Vagina (tissue), 2 donors: Measurements from ENCODE around the gene CBLN1.

Experiments
- CTCF ChIP-seq, 3 experiments: fragments of 450-650 bp in 2 of 3; fragments of 200-600 bp in 1 of 3; sonication (generic) in 1 of 3; IDR thresholded peaks; one replicate each; pipeline ENCODE4 v1.5.1; 2017 to 2019; ENCODE audit warnings: antibody characterized with exemption in 3 of 3, mild to moderate bottlenecking in 2 of 3, moderate library complexity in 2 of 3
- POLR2A ChIP-seq, 2 donors: fragments of 450-650 bp; IDR thresholded peaks; one replicate each; pipeline ENCODE4 v1.6.1; 2017; ENCODE audit warnings: antibody characterized with exemption in 2 of 2, mild to moderate bottlenecking in 2 of 2, moderate library complexity in 2 of 2
- POLR2AphosphoS5 ChIP-seq, 2 donors: sonication (generic); formaldehyde crosslinking; IDR thresholded peaks; one replicate each; pipeline ENCODE4 v1.9.0; 2017; ENCODE audit warnings: antibody characterized with exemption in 2 of 2, mild to moderate bottlenecking in 2 of 2, low read depth in 1 of 2; ENCODE audit not compliant: insufficient read depth in 1 of 2

- no peak for TF ChIP-seq POLR2AphosphoS5 (IDR thresholded peaks at IDR 0.05; ENCODE audit: insufficient read depth in 1 of 2, low read depth in 1 of 2)
- TF ChIP-seq POLR2A (IDR thresholded peaks at IDR 0.05): no peak
- no peak for TF ChIP-seq CTCF (IDR thresholded peaks at IDR 0.05)
Measured at GRCh38 chr16:49280105-49280741, 1.4 kb downstream of the CBLN1 start.
